Mononuclear cell (primary cell): Measurements from ENCODE around the gene RANBP10. TPM values are rescaled to one million over a fixed set of nuclear protein-coding genes. Genes with fewer than 3 reads are reported as not detected.

ENCODE experiments used
- H3K27me3 ChIP-seq: 2 replicates; pipeline ENCODE4 v1.6.0; 2011; ENCODE audit warnings: low read length, control low read depth; ENCODE audit not compliant: insufficient read depth
- H3K4me1 ChIP-seq: 2 replicates; pipeline ENCODE4 v1.5.1; 2011; ENCODE audit warnings: mild to moderate bottlenecking, low read length, control low read depth; ENCODE audit not compliant: insufficient read depth
- H3K4me3 ChIP-seq: 2 replicates; pipeline ENCODE4 v1.5.1; 2011; ENCODE audit warnings: mild to moderate bottlenecking, low read length, moderate library complexity
- H3K9me3 ChIP-seq: 2 replicates; pipeline ENCODE4 v1.5.1; 2011; ENCODE audit warnings: low read depth, mild to moderate bottlenecking, control low read depth, low read length
- total RNA-seq: library from RNA; depleted of rRNA; stranded (reverse); fragments of >200 nt; gene quantifications from one replicate; pipeline ENCODE4 v1.2.3, GENCODE V29; 2012

RANBP10 gene
- total RNA-seq, 1 donor = 8.5 TPM

DNA sequence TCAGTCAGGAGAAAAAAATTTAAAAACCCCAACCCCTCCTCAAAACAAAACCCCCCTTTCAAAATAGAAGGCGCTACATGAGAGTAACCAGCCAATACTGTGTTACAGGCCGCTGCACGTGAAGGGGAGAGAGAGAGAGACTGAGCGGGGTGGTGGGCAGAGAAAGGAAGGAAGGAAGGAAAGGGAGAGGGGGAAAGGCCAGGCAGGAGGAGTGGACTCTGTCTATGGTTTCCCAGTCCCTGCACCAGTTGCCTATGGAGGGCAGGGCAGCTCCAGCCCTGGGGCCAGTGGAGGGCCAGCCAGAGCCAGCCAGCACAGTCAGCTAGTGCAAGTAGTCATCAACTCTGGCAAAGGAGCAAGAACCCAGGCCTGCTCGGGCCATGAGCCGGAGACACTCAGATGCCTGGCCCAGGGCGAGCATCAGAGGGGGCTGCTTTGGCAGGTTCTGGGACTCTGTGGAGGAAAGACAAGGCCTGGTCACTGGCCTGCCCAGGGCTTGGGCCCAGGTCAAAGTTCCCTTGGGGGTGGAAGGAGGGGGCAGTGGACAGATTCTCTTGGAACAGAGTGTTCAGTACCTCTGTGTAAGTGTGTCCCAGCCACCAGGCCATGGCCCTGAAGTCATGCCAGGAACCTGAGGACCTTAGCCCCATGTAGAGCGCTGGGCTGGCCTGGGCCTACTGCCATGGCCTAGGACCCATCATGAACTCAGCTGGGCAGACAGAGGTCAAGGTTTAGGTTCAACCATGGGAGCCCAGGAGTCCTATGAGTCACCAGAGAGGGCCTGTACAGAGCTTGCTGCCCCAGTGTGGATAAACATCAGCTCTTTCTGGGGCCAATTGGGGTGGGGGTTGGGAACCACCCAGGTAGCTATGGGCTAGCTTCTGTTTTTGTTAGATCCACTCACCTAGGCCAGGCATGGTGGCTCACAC is 80.0 kb downstream of the RANBP10 start:
- no peaks in the 10 kb centered on the region for H3K4me1 ChIP-seq
- H3K9me3 ChIP-seq = no peaks in the 10 kb centered on the region
- no peaks in the 10 kb centered on the region for H3K27me3 ChIP-seq
- H3K4me3 ChIP-seq = no peak overlapping the region

DNA sequence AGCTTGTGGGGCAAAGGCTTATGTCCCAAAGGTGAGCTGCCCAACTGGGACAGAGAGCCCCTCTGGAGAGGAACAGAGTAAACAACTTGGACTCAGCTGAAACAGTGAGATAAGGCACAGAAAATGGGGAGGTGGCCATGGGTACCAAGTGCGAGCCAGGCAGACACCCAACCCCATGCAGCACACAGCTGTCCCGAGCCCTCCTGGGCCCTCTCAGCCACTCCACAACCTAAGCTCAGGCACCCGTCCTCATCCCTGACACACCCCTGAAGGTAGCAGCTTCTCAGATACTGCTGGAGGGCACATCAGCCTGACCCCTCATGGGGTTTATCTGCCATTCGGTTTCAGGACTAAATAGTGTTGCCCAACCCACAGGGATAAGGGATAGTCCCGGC is 82.5 kb downstream of the RANBP10 start:
- H3K4me1 ChIP-seq = peaks cover 10% of the 10 kb centered on the region
- H3K27me3 ChIP-seq = no peaks in the 10 kb centered on the region
- H3K9me3 ChIP-seq = no peaks in the 10 kb centered on the region
- H3K4me3 ChIP-seq = no peak overlapping the region

DNA sequence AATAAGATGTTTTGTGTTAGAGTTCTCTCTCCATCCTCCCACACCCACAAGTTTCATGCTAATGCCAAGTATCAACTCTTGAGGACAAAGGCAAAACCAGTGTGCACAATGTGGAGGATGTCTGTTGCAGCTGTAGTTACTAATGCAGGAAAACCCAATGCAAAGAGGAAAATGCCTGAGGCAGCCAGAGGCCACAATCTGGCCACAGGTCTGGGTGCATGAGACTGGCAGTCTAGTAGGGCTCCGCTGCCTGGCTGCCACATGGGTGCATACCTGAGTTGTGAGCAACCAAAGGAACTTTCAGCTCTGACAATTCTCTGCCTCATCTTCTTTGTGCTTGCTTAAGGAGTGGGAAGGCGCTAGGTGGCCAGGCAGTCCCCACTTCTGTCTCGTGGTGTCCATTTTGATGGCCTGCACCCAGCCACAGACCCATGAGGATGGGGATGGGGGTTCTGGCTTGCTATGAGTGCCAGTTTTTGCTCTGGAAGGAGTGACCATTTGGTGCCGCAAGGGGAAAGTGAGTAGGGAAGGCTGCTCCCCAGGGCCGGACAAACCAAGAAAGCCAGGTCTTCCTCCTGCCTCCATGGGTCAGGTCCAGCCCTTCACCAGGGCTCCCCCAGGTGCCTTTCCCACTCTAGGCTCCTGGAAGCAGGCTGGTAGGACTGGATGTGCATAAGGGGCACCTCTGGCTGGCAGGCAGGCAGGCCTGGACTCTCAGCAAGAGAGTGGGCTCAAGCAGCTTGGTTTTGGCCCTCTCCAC is 83.0 kb downstream of the RANBP10 start:
- no peak overlapping the region for H3K4me3 ChIP-seq
- no peaks in the 10 kb centered on the region for H3K27me3 ChIP-seq
- H3K4me1 ChIP-seq = peaks cover 14% of the 10 kb centered on the region
- H3K9me3 ChIP-seq = no peaks in the 10 kb centered on the region

GRCh38 chr16:67720236-67720635 is 86.1 kb downstream of the RANBP10 start:
- H3K27me3 ChIP-seq = no peaks in the 10 kb centered on the region
- H3K9me3 ChIP-seq = no peaks in the 10 kb centered on the region
- no peak overlapping the region for H3K4me3 ChIP-seq
- H3K4me1 ChIP-seq = peaks cover 24% of the 10 kb centered on the region

GRCh38 chr16:67719778-67720144 is 86.6 kb downstream of the RANBP10 start:
- peak overlapping the region; percentile 83 for H3K4me3 ChIP-seq
- H3K9me3 ChIP-seq = no peaks in the 10 kb centered on the region
- H3K27me3 ChIP-seq = no peaks in the 10 kb centered on the region
- H3K4me1 ChIP-seq = peaks cover 27% of the 10 kb centered on the region

- H3K4me3 ChIP-seq = peak within 1 kb of the TSS; percentile 83
- H3K9me3 ChIP-seq = no peaks in the 10 kb centered on the region
- peaks cover 32% of the 10 kb centered on the region for H3K4me1 ChIP-seq
- H3K27me3 ChIP-seq = no peaks in the 10 kb centered on the region
These were observed 87.1 kb downstream of the RANBP10 start, which contains the start of gene GFOD2 for GRCh38 chr16:67719048-67719777. GFOD2 (minus strand) TSS chr16:67719316; CDS start chr16:67685715, 33,601 bp downstream.

GRCh38 chr16:67718668-67719047 is 87.7 kb downstream of the RANBP10 start:
- no peaks in the 10 kb centered on the region for H3K9me3 ChIP-seq
- H3K4me3 ChIP-seq = peak overlapping the region; percentile 83
- peaks cover 37% of the 10 kb centered on the region for H3K4me1 ChIP-seq
- H3K27me3 ChIP-seq = no peaks in the 10 kb centered on the region

DNA sequence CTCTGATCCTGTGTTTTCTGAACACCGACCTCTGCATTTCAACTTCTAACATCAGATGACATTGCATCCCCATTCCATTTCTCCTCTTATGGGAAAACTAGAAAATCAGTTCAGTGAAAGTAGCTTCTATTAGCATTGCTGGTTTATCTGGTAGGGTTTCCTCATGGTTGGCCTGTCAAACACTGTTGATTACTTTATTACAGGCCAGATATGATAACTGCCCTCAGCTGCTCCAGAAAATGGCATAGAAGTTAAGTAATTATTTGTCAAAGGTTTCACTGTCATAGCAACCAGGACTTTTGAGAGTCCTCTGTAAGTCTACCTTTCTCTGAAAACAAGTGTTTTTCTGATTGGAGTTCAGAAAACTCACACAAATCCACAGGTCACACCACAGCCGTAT is 90.3 kb downstream of the RANBP10 start:
- Histone ChIP-seq H3K4me1 (peaks cover 46% of the 10 kb centered on the region), H3K9me3 (no peaks in the 10 kb centered on the region), H3K4me3 (no peak overlapping the region), H3K27me3 (no peaks in the 10 kb centered on the region)

DNA sequence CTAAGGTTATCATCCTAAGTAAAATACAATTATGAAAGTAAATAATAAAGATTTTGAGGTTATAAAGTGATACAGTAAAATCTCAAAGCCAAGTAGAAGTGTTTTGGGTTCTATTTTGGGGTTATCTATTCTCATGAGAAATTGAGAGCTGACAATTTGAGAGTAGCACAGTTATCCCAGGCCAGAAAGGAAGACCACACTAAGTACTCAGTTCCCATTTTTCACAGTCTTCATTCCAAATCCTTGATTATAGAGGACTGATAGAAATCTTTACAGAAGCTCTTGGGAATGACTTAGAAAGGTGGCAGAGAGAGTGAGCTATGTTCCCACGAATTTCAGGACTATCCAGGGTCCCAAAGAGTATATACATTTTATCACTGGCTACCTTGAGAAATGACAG is 91.8 kb downstream of the RANBP10 start:
- Histone ChIP-seq H3K9me3 (no peaks in the 10 kb centered on the region), H3K4me1 (peaks cover 36% of the 10 kb centered on the region), H3K27me3 (no peaks in the 10 kb centered on the region), H3K4me3 (no peak overlapping the region)

DNA sequence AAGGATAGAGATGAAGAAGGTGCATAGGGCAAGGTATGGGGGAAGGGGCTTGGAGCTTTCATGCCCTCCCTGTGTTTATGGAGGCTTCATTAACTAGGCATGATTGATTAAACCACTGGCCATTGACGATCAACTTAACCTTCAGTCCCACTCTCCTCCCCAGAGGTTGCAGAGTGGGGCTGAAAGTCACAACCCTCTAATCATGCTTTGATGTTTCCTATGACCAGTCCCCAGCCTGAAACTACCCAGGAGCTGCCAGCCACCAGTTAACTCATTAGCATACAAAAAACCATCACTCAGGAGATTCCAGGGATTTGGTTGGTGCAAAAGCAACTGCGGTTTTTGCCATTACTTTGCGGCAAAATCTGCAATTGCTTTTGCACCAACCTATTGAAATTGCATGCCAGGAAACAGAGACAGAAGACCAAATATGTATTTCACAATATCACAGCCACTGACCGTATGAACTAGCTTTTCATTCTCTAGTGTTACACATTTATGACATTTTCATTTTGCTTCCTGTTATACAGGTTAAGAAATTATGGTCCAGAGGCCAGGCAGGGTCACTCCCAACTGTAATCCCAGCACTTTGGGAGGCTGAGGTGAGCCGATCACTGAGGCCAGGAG is 92.6 kb downstream of the RANBP10 start:
- Histone ChIP-seq H3K9me3 (no peaks in the 10 kb centered on the region), H3K4me1 (peaks cover 36% of the 10 kb centered on the region), H3K27me3 (no peaks in the 10 kb centered on the region), H3K4me3 (no peak overlapping the region)

DNA sequence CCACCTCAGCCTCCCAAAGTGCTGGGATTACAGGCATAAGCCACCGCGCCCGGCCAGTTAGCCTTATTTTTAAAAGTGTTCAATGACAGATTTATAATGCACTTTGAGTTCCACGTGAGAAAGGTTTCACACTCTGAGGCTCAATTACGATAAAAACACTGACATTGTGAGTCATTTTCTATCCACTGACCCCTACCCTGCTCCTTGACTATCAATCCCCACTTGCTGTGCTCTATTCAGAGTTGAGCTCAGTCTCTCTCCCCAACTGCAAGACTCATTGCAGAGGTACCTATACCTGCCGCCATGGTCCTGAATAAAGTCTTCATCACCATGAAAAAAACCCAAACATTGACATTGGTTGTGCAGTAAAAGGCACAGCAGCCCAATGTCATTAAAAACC is 95.8 kb downstream of the RANBP10 start:
- Histone ChIP-seq H3K4me3 (no peak overlapping the region), H3K4me1 (peaks cover 21% of the 10 kb centered on the region), H3K9me3 (no peaks in the 10 kb centered on the region), H3K27me3 (no peaks in the 10 kb centered on the region)

DNA sequence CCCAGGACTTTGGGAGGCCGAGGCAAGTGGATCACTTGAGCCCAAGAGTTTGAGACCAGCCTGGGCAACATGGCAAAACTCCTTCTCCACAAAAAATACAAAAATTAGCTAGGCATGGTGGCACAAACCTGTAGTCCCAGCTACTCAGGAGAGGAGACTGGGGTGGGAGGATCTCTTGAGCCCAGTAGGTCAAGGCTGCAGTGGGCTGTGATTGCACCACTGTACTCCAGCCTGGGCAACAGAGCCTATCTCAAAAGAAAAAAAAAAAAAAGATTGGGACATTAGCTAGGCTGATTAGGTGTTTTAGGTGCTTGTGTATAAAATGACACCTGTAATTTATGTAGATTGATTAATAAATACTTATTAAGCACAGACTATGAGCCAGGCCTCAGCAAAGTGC is 97.3 kb downstream of the RANBP10 start:
- Histone ChIP-seq H3K4me3 (no peak overlapping the region), H3K9me3 (no peaks in the 10 kb centered on the region), H3K4me1 (peaks cover 13% of the 10 kb centered on the region), H3K27me3 (no peaks in the 10 kb centered on the region)

- Histone ChIP-seq H3K9me3 (no peaks in the 10 kb centered on the region), H3K4me1 (peaks cover 6% of the 10 kb centered on the region), H3K4me3 (no peak overlapping the region), H3K27me3 (no peaks in the 10 kb centered on the region)
These were observed 98.0 kb downstream of the RANBP10 start for GRCh38 chr16:67708368-67708771.

GRCh38 chr16:67707790-67708189 is 98.6 kb downstream of the RANBP10 start:
- Histone ChIP-seq H3K9me3 (no peaks in the 10 kb centered on the region), H3K4me1 (no peaks in the 10 kb centered on the region), H3K4me3 (no peak overlapping the region), H3K27me3 (no peaks in the 10 kb centered on the region)
